COLO668 (cell line): ENCODE results near the gene TMPRSS11F.
A peak's percentile ranks its signal among the peaks of the same experiment; 100 is the strongest.
"Not testable (repeated sequence)": the region's sequence is repeated elsewhere in the genome, so short reads cannot be mapped to it uniquely, and the experiment has no call there.

Experiments
- DNase-seq: peaks from one replicate; lab custom pipeline; 2025; ENCODE audit not compliant: unreplicated experiment; lab: John Stamatoyannopoulos, UW

Gene TMPRSS11F

DNA sequence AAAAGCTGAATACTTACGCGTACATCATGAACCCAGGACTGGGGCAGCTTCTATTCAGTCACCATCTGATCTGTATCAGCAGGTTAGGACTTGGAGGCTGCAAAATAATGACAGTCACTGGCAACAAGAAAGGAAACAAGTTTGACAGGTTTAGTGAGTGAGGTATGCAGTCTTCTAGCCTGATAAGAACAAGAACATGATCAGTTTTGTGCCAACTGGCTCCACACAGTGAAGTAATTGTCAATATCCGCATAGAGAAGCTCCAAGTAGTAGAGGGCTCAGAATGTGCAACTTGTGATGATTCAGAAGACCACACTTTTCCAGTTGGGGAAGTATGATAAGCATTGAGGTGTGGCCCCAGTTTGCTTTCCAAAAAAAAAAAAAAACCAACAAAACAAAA lies at the start of gene TMPRSS11F:
Gene TMPRSS11F (minus strand): TSS at position 77 of the 400 bp plus-strand sequence. CDS start 49 bp downstream, at position 28.
- DNase-seq = no peak

DNA sequence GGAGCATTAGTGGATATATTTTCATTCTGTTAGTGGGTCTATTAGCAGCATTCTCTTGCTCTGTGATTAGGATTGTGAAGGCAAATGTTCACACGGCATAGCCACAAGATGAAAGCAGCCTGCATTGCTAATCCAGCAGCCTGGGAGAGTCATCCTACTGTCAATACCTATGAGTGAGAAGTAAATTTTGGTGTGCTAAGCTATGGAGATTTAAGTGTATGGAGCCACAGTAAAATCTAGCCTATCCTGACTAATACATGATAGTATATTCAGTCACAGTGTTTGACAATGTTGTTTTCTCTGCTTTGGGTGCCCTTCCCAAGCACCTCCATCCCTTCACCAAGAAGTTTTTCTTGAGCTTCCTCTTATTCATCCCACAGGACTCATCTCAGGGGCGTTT lies 47.2 kb upstream of the TMPRSS11F start:
- DNase-seq = no peak

DNA sequence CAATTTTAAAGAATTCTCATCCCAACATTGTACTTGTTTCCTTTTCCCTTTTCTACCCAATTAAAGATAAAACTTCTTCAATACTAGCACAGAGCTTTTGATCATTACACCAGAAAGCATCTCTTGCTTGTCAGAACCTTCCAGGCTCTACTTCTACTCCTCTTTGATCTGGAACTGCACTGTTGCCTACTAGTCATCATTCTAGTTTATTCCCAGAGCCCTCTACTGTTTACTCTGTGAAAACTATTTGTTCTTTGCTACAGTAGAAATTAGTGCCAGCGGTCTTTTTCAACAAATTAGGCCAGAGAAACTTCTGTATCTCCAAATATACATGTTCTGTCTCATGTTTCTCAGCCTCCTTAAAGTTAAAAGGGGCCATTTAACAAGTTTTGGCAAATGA lies 46.8 kb upstream of the TMPRSS11F start:
- no peak for DNase-seq

DNA sequence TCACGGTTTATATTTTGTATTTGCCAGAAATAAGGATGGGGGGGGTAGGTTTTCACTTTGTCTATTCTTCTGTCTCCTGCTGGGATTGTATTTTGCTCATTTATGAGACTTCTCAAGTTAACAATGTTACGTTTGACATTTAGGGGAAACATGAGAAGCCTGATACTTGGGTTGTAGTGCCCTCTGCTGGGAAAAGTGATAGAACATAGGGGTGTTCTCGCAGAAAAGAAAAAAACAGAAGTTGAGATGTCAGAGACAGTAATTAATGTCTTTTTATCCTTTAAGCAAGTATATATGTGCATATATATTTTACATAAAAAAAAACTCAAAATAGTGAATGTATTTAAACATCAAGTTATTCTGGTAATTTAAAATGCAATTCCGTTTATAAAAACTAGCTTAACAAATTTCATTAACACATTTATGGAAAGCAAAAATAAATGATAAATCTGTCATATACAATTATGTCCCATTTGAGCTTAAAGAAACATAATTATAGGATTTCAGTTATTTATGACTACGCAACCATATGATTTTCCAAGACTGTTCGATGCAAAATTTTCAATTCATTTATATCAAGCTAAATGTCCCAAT lies 46.0 kb upstream of the TMPRSS11F start:
- DNase-seq = peak; percentile 47

DNA sequence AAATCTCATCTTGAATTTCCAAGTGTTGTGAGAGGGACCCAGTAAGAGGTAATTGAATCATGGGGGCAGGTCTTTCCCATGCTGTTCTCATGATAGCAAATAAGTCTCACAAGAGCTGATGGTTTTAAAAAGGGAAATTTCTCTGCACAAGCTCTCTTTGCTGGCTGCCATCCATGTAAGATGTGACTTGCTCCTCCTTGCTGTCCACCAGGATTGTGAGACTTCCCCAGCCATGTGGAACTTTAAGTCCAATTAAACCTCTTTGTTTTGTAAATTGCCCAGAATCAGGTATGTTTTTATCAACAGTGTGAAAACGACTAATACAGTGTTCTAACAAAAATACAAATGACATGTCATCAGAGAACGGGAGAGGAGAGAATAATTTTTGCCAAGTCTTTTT lies 44.7 kb upstream of the TMPRSS11F start:
- DNase-seq = not testable (repeated sequence)

DNA sequence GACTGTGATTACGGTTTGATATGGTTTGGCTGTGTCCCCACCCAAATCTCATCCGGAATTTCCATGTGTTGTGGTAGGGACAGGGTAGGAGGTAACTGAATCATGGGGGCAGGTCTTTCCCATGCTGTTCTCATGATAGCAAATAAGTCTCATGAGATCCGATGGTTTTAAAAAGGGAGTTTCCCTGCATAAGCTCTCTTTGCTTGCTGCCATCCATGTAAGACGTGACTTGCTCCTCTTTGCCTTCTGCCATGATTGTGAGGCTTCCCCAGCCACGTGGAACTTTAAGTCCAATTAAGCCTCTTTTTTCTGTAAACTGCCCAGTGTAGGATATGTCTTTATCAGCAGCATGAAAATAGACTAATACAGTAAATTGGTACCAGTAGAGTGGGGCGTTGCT lies 42.5 kb upstream of the TMPRSS11F start:
- not testable (repeated sequence) for DNase-seq

DNA sequence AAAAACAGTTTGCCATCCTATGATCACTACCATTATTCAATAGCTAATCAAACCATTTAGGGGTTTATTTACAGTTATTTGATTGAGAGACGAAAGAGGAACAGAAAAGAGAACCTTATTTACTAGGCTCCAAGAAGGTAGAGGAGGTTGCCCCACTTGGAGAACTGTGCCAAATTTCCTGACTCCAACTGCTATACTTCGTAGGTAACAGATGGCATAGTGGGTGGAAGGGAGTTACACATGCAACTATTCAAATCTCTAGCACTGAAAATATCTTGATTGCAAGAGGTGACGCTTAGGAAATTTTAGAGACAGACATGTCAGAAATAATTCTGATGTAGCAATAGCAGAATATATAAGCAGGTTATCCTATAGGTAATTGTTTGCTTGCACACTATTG lies 38.0 kb upstream of the TMPRSS11F start:
- DNase-seq = no peak

DNA sequence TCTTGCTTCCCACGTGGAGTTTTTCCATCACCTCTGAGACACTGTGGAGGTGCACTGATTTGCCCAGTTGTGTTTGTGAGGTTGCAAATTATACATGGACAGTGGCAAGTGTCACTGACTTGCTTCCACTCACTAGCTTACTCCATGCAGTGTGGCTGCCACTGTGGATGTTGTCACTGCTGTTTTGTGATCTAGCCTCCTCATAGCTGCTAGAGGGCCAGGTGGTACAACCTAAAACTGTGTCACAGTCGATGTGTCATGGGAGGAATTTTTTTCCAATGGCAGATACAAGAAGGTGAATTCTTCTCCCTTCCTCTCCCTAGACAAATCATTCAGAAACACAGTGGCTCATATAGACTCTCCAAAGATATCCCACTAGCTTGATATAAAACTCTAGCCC lies 37.5 kb upstream of the TMPRSS11F start:
- no peak for DNase-seq

DNA sequence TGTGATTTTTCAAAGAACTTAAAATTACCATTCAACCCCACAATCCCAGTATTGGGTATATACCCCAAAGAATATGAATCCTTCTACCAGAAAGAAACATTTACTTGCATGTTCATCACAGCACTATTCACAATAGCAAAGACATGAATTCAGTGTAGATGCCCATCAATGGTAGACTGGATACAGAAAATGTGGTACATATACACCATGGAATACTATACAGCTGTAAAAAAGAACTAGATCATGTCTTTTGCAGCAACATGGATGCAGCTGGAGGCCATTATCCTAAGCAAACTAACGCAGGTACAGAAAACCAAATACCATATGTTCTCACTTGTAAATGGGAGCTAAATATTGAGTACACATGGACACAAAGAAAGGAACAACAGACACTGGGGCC lies 34.1 kb upstream of the TMPRSS11F start:
- DNase-seq = no peak

DNA sequence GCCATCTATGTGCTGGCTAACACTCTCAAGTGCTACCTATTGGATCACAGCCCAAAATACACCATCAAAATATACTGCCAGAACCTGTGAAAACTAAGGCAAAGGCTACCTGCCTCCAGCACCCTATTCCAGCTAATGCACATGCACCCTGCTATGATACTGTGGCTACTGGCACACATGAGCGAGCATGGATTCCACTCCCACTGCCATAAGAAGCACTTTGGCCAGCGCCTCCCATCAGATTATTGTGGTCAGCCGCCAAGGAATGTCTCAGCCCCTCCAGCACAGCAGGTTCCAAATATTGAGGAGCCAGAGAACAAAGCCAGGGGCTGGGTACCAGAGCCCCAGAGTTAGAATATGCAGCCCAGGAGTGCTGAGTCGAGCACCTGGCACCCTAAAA lies 32.5 kb upstream of the TMPRSS11F start:
- no peak for DNase-seq

DNA sequence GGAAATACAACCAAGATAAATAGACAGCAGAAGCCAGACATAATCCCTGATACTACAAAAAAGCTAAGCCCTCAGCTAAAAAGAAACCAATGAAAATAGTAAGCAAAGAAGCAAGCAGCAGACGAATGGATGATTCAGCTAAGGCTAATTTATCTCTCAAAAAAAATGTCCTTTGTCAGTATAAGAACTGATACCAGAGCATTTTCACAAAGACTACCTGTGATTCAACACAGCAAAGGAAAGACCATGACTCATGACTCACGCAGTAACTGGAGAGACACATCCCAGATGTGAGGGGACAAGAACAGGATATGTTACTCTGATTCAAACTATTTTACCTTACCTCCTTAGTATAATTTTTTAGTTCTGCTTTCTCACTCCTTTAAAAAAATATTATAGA lies 22.7 kb upstream of the TMPRSS11F start:
- no peak for DNase-seq

DNA sequence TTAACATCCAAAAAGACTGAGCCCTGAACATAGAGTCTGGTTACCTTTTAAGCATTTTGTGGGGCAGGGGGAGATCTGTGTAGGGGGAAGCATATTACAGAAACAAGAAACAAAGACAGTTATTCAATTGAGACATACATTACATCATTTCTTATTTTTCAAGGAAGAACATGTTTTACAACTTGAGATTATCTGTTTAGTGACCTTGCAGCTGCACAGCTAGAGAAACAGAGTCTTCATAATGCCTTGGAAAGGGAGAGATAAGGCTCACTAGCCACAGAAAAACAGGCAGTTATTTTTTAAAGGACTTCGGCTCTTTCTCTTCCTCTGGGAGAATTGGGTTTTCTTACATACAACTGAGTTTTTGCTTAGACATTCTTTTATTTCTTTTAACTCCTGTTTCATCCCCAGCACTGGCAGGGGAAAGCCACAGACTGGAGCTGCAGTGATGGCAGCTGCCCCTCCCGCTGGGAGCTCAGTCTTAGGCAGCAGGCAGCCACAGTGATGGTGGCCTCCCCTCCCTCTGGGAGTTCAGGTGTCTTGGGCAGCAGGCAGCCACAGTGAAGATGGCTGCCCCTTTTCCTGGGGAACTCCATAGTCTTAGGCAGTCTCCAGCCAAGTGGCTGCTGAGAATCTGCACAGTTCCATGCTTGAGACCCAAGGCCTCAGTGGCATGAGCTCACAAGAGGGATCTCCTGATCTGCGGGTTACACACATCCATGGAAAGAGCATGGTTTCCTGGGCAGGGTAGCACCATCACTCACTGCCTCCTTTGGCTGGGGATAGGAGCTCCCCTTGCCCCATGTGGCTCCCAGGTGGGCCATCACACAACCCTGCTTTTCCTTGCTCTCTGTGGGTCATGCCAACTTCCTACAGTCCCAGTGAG lies 19.4 kb upstream of the TMPRSS11F start:
- DNase-seq = no peak

DNA sequence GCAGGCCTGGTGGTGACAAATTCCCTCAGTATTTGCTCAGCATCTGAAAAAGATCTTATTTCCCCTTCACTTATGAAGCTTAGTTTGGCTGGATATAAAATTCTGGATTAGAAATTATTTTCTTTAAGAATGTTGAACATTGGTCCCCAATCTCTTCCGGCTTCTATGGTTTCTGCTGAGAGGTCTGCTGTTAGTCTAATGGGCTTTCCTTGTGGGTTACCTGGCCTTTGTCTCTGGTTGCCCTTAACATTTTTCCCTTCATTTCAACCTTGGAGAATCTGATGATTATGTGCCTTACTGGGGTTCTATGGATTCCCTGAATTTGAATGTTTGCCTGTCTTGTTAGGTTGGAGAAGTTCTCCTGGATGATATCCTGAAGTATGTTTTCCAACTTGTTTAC lies 17.4 kb upstream of the TMPRSS11F start:
- no peak for DNase-seq

DNA sequence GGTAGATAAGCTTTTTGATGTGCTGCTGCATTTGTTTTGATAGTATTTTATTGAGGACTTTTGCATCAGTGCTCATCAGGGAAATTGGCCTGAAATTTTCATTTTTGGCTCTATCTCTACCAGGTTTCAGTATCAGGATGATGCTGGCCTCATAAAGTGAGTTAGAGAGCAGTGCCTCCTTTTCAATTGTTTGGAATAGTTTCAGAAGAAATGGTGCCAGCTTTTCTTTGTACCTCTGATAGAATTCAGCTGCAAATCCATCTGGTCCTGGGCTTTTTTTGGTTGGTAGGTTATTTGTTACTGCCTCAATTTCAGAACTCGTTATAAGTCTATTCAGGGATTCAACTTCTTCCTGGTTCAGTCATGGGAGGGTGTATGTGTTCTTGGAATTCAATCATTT lies 15.6 kb upstream of the TMPRSS11F start:
- DNase-seq = no peak

DNA sequence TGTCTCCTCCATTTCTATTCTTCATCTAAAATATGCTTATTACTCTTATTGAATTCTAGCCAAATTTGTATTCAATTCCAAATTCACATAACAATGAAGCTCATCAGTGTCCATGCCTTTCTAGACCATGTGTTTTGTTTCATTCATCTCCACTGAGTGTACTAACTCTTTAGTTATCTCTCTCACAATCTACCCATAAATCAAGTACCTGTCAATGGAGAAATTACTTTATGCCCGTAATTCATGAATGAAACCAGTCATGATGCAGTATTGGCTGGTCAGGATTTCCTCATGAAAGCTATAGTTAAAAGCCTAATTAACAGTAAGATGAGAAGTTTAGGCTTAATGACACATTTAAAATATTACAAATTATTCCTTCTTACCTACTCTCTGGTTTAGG lies 12.2 kb upstream of the TMPRSS11F start:
- no peak for DNase-seq

DNA sequence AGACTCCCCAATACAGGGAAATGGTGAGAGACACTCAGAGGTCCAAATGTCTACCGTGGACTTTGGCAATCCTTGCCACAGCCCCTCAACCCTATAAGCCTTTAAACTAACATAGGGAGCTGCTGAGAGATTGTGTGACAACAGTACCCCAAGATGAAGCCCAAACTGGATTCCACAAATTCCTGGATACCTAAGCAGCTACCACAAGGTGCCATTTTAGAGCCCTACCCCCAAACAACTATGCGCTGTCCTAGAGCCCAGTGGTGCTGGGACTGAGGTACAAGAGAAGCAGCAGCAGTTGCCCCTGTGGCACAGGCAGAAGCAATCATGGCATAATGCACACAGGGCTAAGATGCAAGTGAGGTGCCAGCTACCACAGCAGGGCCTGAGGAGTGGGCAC lies 2.7 kb upstream of the TMPRSS11F start:
- DNase-seq = no peak

DNA sequence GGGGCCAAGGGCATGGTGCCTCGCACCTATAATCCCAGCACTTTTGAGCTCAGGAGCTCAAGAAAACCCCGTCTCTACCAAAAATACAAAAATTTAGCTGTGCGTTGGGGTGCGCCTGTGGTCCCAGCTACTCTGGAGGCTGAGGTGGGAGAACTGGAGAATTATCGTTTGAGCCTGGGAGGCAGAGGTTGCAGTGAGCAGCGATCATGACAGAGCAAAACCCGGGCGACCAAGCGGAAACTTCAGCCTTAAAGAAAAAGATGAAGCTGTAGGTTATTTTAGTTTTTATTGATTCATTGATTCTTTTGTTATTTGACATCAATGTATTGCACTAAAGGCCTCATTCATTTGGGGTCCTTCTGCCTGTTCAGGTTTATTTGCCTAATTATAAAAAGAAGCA lies 5.4 kb downstream of the TMPRSS11F start:
- DNase-seq = no peak

DNA sequence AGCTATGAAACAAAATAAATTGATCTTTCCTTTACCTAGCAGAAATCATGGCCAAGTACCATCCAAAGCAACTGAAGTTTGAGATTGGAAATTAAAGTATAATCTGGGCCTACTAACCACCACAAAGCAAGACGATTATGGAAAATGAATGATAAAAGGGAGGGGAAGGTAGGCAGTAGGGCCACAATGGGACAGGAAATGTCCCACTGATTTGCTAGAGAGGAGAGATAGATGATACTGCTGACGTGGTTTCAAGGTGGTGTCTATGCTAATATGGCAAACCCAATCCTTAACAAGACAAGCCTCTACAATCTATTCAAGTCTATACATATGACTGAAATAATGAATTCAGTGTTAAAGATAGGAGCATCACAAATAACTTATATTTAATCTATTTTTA lies 6.1 kb downstream of the TMPRSS11F start:
- DNase-seq = no peak

DNA sequence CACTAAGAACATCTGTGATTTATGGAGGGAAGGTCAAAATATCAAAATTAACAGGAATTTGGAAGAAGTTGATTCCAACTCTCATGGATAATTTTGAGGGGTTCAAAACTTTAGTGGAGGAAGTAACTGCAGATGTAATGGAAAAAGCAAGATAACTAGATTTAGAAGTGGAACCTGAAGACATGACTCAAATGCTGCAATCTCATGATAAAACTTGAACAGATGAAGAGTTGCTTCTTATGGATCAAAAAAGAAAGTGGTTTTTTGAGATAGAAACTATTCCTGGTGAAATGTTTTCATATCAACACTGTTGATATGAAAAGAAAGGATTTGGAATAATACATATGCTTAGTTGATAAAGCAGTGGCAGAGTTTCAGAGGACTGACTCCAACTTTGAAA lies 9.7 kb downstream of the TMPRSS11F start:
- DNase-seq = no peak

DNA sequence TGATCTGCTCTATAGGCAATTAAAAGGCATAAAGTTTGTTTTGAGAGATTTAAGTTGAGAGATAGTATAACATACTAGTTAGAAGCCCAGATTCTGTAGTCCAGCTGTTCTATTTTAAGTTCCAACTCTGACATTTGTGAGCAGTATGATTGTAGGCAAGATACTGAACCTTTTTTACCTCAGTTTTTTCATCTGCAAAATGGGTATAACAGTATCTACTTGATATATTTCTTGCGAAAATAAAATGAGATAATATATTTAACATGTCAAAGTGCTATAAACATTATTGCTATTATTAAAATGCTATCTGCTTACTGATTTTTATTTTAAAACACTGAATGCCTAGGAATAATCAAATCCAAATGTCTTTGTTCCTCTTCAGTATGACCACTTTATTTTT lies 19.2 kb downstream of the TMPRSS11F start:
- no peak for DNase-seq

DNA sequence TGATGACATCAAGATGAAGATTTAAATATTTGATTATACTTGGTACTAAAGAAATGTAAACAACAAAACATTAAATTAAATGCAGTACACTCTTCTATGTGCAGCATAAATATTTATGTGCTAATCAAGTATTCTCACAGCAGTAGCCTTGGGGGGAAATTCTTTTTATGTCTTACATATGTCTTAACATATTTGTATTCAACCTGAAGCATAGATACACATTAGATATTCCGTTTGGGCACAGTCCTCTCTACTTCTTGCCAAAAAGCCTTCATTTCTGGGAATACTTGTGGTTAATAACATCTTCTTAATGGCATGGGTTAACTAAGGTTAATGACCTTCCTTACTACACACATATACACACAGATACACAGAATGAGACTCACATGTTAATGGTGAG lies 19.8 kb downstream of the TMPRSS11F start:
- DNase-seq = no peak

DNA sequence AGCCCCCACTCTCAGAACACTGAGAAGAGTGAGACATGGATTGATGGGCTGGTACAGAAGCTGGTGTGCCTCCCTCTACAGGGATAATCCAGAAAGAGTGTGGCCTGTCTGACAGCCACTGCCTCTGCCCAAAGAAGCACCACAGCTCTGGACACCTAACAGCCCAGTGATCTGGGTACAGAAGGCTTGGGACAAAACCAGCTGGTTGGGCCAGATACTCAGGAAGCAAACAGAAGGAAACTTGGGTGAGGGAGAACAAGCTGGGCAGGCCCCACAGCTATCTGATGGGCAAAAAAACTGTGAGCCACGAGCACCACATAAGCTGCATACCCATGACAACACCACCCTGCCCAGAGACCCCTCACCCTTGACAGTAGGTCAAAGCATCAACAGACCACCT lies 46.9 kb downstream of the TMPRSS11F start:
- DNase-seq = no peak

DNA sequence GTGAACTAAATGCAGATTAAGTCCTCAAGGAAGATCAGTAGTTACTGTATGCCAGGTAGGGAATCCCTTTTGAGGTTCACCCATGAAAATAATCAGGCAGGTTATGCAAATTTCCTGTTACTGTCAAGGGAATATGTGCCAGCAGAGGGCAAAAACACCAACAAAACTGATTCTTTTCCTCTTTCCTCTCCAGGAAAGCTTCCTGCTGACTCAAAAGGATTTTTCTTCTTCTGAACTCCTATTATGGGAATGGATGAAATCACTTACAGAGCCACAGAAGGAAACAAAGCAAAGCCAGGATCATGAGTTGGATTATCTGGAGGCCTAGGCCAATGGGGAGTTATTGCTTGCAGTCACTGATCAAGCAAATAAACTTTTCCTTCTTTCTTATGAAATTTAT lies 49.7 kb downstream of the TMPRSS11F start:
- no peak for DNase-seq
